M059J (cell line): ENCODE results near the gene AUTS2. TPM values are rescaled to one million over a fixed set of nuclear protein-coding genes. Genes with fewer than 3 reads are reported as not detected.
A peak's percentile ranks its signal among the peaks of the same experiment; 100 is the strongest.

Source experiments
- DNase-seq: peaks from one replicate; pipeline ENCODE4 v3.0.0-alpha.2; 2012; ENCODE audit warnings: low read depth
- total RNA-seq: library from RNA; depleted of rRNA; stranded (reverse); fragments of >200 nt; shearing (Covaris generic); gene quantifications from 2 replicates; pipeline ENCODE4 v1.2.3, GENCODE V29; 2014

Gene AUTS2
- total RNA-seq, 1 experiment from 2014 or later, result 6.9 TPM

GRCh38 chr7:70738151-70738885 lies 1140.0 kb downstream of the AUTS2 start:
- DNase-seq, result peak; percentile 78

GRCh38 chr7:70739646-70740210 lies 1141.5 kb downstream of the AUTS2 start:
- no peak for DNase-seq

GRCh38 chr7:70741666-70742065 lies 1143.4 kb downstream of the AUTS2 start:
- DNase-seq, result no peak

- DNase-seq, result no peak
Measured at GRCh38 chr7:70743531-70744325, 1145.5 kb downstream of the AUTS2 start.

- no peak for DNase-seq
Measured at GRCh38 chr7:70744492-70744891, 1146.2 kb downstream of the AUTS2 start.

GRCh38 chr7:70749831-70750230 lies 1151.6 kb downstream of the AUTS2 start:
- DNase-seq, result no peak

GRCh38 chr7:70751895-70752294 lies 1153.6 kb downstream of the AUTS2 start:
- no peak for DNase-seq

- DNase-seq, result peak; percentile 92
Measured at GRCh38 chr7:70752794-70753241, 1154.5 kb downstream of the AUTS2 start.

- DNase-seq, result no peak
Measured at GRCh38 chr7:70756789-70757188, 1158.5 kb downstream of the AUTS2 start.

- DNase-seq, result no peak
Measured at GRCh38 chr7:70758646-70759045, 1160.4 kb downstream of the AUTS2 start.

- DNase-seq, result no peak
Measured at GRCh38 chr7:70759674-70760073, 1161.4 kb downstream of the AUTS2 start.

GRCh38 chr7:70761711-70762328 lies 1163.5 kb downstream of the AUTS2 start:
- DNase-seq, result no peak

GRCh38 chr7:70762696-70763095 lies 1164.4 kb downstream of the AUTS2 start:
- peak; percentile 6 for DNase-seq

GRCh38 chr7:70763961-70764691 lies 1165.9 kb downstream of the AUTS2 start:
- no peak for DNase-seq

GRCh38 chr7:70764701-70765208 lies 1166.5 kb downstream of the AUTS2 start:
- no peak for DNase-seq

- DNase-seq, result no peak
Measured at GRCh38 chr7:70765651-70766050, 1167.4 kb downstream of the AUTS2 start.

- DNase-seq, result no peak
Measured at GRCh38 chr7:70766109-70766508, 1167.8 kb downstream of the AUTS2 start.

- no peak for DNase-seq
Measured at GRCh38 chr7:70766694-70767093, 1168.4 kb downstream of the AUTS2 start.

GRCh38 chr7:70770154-70770553 lies 1171.9 kb downstream of the AUTS2 start:
- DNase-seq, result no peak

- DNase-seq, result no peak
Measured at GRCh38 chr7:70771451-70771850, 1173.2 kb downstream of the AUTS2 start.

GRCh38 chr7:70772891-70773290 lies 1174.6 kb downstream of the AUTS2 start:
- DNase-seq, result no peak
